Esophagus squamous epithelium (tissue), 5 donors: ENCODE measurements around the gene JPH2. TPM values are rescaled to one million over a fixed set of nuclear protein-coding genes. Genes with fewer than 3 reads are reported as not detected.
A peak's percentile ranks its signal among the peaks of the same experiment; 100 is the strongest.

Source experiments
- DNase-seq: peaks from one replicate; lab custom pipeline; 2025; lab: John Stamatoyannopoulos, UW
- H3K27ac ChIP-seq, 4 donors: fragments of 200-600 bp; sonication (generic); one replicate each; pipeline ENCODE4 v1.5.1; 2016 to 2019; ENCODE audit warnings: mild to moderate bottlenecking in 1 of 4
- H3K27me3 ChIP-seq, 4 donors: fragments of 200-600 bp; sonication (generic); 1 replicate in 3 of 4; 2 replicates in 1 of 4; pipeline versions ENCODE4 v1.5.1 to v1.6.0; 2017 to 2021; ENCODE audit warnings: antibody characterized with exemption in 1 of 4
- H3K36me3 ChIP-seq, 3 donors: fragments of 200-600 bp; sonication (generic); one replicate each; pipeline ENCODE4 v1.5.1; 2016 to 2019
- H3K4me1 ChIP-seq, 3 donors: fragments of 200-600 bp; sonication (generic); one replicate each; pipeline ENCODE4 v1.5.1; 2017 to 2019
- H3K4me3 ChIP-seq, 4 donors: fragments of 200-600 bp; sonication (generic); 1 replicate in 3 of 4; 2 replicates in 1 of 4; pipeline ENCODE4 v1.5.1; 2016 to 2019; ENCODE audit warnings: mild to moderate bottlenecking in 2 of 4, moderate library complexity in 1 of 4
- H3K9me3 ChIP-seq, 3 donors: fragments of 200-600 bp; sonication (generic); one replicate each; pipeline ENCODE4 v1.5.1; 2016 to 2019
- CTCF ChIP-seq, 6 experiments: fragments of 450-650 bp in 4 of 6; fragments of 200-600 bp in 2 of 6; sonication (generic) in 2 of 6; IDR thresholded peaks; one replicate each; pipeline ENCODE4 v1.5.1; 2016 to 2019; ENCODE audit warnings: antibody characterized with exemption in 6 of 6, mild to moderate bottlenecking in 4 of 6, moderate library complexity in 4 of 6
- POLR2A ChIP-seq, 4 donors: fragments of 450-650 bp; IDR thresholded peaks; one replicate each; pipeline ENCODE4 v1.6.1; 2017; ENCODE audit warnings: antibody characterized with exemption in 4 of 4, mild to moderate bottlenecking in 4 of 4, moderate library complexity in 3 of 4
- WGBS, 2 donors: methylation state at CpG; one replicate each; pipeline ENCODE4 v1.1.5; 2018; 5-methylcytosine and 5-hydroxymethylcytosine counted together
- intact Hi-C: fragments of 100-400 bp; cut with DNase I; formaldehyde crosslinking; loops from one replicate; pipeline ENCODE4 v1.15.0; 2022
- total RNA-seq, 4 donors: library from RNA; depleted of rRNA; stranded (reverse); fragments of >200 nt; gene quantifications; one replicate each; pipeline ENCODE4 v1.1.0, GENCODE V29; 2016
- donor health status: DM: yes; HTN: yes; CAD: no.

The JPH2 gene
- total RNA-seq, 4 donors from 2014 or later: 2.4 to 32.0 (median 6.8) TPM

DNA sequence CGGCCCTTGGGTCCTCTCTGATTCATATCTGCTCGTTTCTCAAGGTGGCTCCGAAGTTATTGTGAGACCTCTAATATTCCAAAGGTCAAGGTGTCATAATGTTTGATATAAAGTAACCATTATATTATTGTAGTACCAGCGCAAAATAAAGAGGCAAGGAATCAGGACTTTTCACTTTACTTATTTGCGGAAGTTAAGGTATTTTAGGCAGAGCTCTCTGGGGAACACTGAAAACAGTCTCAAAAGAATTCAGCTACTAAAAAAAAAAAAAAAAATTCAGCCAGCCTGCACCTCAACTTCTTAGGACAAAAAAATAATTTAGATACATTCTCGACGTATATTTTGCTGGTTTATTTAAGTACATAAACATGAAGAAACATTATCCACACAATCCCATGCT is 21.2 kb upstream of the JPH2 start:
- Histone ChIP-seq H3K4me3 (peak overlapping the region in 3 of 4 donors; percentile 76 to 98 (median 96)), H3K27me3 (no peaks in the 10 kb centered on the region), H3K36me3 (peaks cover 0 to 23% (median 0%) of the 10 kb centered on the region in 3 donors), H3K9me3 (no peaks in the 10 kb centered on the region), H3K27ac (peak overlapping the region; percentile 97 to 100 (median 100)), H3K4me1 (peaks cover 12 to 88% (median 45%) of the 10 kb centered on the region in 3 donors)
- intact Hi-C loops: no loop called here
- TF ChIP-seq CTCF (IDR thresholded peaks at IDR 0.05) (no peak), POLR2A (IDR thresholded peaks at IDR 0.05) (no peak)
- 36 to 37% methylated on average over 7 of the region's 7 CpGs for WGBS, 2 donors
- DNase-seq: no peak

DNA sequence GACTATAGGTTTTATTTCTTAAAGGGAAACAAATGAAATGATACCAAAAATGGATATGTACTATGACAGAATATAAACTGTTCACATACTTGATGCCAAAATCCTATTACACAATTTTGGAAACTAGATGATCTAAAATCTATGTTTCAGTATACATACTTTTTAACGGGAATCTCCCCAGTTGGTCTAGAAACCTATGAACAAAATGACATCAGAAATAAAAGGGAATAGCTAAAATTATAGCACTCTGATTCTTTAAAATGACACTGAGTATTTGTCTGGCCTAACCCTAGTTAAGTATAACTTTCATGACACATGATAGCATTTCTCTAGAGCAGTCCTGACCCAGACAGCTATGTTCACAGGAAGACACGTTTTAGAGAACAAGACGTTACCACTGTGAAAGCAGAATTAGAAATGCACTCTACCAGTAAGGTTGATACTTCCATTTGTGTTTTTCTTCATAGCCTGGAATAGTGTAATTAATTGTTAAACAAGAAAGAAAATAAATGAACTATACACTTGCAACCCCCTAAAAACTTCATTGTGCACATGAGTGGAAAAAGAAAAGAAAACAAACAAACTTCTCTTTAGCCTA is 20.2 kb upstream of the JPH2 start:
- peak overlapping the region in 3 of 4 donors; percentile 16 to 100 (median 100) for H3K27ac ChIP-seq

DNA sequence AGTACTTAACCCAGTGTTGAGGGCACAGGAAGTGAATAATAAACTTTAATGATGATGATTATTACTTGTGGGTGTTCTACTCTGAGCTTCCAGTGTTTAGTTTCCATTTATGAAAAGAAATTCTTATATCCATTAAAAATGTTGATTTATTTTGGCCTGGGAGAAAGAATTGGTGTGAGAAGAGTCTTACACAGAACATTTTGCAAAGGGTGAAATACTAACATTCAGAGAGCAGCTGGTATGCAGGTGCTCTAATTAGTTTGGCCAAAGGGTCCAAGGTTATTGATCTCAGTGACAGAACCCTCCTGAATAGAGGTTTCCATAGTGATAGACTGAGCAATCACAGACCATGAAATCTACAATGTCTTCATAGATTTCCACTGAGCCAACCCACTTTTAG is 19.1 kb upstream of the JPH2 start:
- H3K4me1 ChIP-seq: peaks cover 12 to 87% (median 41%) of the 10 kb centered on the region in 3 donors
- peak overlapping the region in 2 of 4 donors; percentile 100 for H3K27ac ChIP-seq
- H3K9me3 ChIP-seq: no peaks in the 10 kb centered on the region
- TF ChIP-seq POLR2A (IDR thresholded peaks at IDR 0.05) (no peak), CTCF (IDR thresholded peaks at IDR 0.05) (no peak)
- peaks cover 3 to 43% (median 6%) of the 10 kb centered on the region in 3 donors for H3K36me3 ChIP-seq
- H3K27me3 ChIP-seq: no peaks in the 10 kb centered on the region
- DNase-seq: no peak
- H3K4me3 ChIP-seq: no peak overlapping the region
- intact Hi-C loops: no loop called here

More for the DNA sequence above, 20.2 kb upstream of the JPH2 start:
- TF ChIP-seq POLR2A (IDR thresholded peaks at IDR 0.05) (no peak), CTCF (IDR thresholded peaks at IDR 0.05) (no peak)
- intact Hi-C loops: no loop called here
- Histone ChIP-seq H3K27me3 (no peaks in the 10 kb centered on the region), H3K4me1 (peaks cover 12 to 87% (median 48%) of the 10 kb centered on the region in 3 donors), H3K9me3 (no peaks in the 10 kb centered on the region), H3K36me3 (peaks cover 0 to 32% (median 0%) of the 10 kb centered on the region in 3 donors), H3K4me3 (no peak overlapping the region)
- DNase-seq: no peak
- 28 to 33% methylated on average over 3 of the region's 3 CpGs for whole genome bisulfite sequencing, 2 donors

DNA sequence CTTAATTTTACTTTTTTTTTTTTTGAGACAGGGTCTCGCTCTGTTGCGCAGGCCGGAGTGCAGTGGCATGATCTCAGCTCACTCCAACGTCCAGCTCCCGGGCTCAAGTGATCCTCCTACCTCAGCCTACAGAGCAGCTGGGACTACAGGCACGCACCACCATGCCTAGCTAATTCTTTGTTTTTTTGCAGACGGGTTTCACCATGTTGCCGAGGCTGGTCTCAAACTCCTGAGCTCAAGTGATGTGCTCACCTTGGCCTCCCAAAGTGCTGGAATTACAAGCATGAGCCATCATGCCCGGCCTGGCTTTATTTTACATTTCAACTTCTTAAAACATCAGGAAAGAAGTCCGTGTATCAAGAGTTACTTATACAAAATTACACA is 17.8 kb upstream of the JPH2 start:
- H3K4me1 ChIP-seq: peaks cover 12 to 91% (median 41%) of the 10 kb centered on the region in 3 donors
- intact Hi-C loops: no loop called here
- H3K4me3 ChIP-seq: no peak overlapping the region
- DNase-seq: no peak
- peaks cover 8 to 56% (median 11%) of the 10 kb centered on the region in 3 donors for H3K36me3 ChIP-seq
- WGBS, 2 donors: 41 to 72% methylated on average over 10 of the region's 10 CpGs
- peak overlapping the region; percentile 64 to 100 (median 86) for H3K27ac ChIP-seq
- no peaks in the 10 kb centered on the region for H3K9me3 ChIP-seq
- no peaks in the 10 kb centered on the region for H3K27me3 ChIP-seq
- TF ChIP-seq CTCF (IDR thresholded peaks at IDR 0.05): no peak
- TF ChIP-seq POLR2A (IDR thresholded peaks at IDR 0.05): no peak

- peaks cover 8 to 62% (median 12%) of the 10 kb centered on the region in 3 donors for H3K36me3 ChIP-seq
- H3K27ac ChIP-seq: peak overlapping the region; percentile 64 to 100 (median 86)
- intact Hi-C loops: no loop called here
- no peaks in the 10 kb centered on the region for H3K27me3 ChIP-seq
- peaks cover 11 to 86% (median 39%) of the 10 kb centered on the region in 3 donors for H3K4me1 ChIP-seq
- TF ChIP-seq CTCF (IDR thresholded peaks at IDR 0.05) (no peak), POLR2A (IDR thresholded peaks at IDR 0.05) (no peak)
- DNase-seq: no peak
- H3K9me3 ChIP-seq: no peaks in the 10 kb centered on the region
- 38 to 46% methylated on average over 4 of the region's 4 CpGs for WGBS, 2 donors
- H3K4me3 ChIP-seq: no peak overlapping the region
Observed at GRCh38 chr20:44204156-44204831, 17.3 kb upstream of the JPH2 start.
